GM21423 (cell line): Measurements from ENCODE around the gene TBC1D14.

Experiments used
- ATAC-seq: cut with Tn5 transposase; IDR thresholded peaks from one replicate; pipeline ENCODE4 v1.9.1; 2021; ENCODE audit warnings: mild to moderate bottlenecking, moderate library complexity; ENCODE audit not compliant: unreplicated experiment

Gene TBC1D14

GRCh38 chr4:7037425-7037824 lies 127.8 kb downstream of the TBC1D14 start:
- no peak for ATAC-seq

DNA sequence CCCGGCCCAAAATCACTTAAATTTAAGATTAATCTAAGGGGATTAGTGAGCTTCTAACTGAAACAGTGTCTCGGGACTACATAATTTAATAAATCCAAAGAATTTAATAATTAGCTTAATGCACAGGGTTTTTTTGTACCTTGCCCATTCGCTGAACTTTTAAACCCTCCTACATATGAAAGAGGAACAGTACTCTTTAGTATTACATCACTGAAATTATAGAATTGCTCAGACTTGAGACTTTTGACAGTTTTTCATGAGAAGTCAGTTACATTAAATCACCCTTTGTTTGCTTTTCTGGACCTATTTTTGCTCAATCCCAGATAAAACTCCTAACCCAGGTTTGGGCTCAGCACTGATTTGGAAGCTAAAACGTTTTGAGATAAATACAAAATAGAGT lies 131.1 kb downstream of the TBC1D14 start:
- no peak for ATAC-seq

DNA sequence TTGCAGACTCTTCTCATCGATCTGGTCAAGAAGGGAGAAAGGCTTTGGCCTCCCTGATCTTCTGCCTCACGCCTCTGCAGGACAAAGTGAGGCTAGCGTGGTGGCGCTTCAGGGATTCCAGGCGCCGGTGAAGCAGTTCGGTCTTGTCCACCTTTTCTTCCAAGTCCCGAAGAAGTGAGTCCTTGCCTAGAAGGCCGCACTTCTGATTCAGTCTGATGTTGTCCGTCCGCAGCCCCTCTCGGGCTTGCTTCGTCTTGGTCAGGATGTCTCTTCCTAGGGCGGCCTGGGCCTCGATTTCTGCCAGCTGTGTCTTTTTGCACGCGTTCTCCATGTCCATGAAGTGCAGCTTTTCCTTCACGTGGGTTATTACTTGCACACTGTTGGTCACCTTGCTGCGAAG lies 131.6 kb downstream of the TBC1D14 start:
- ATAC-seq: no peak

DNA sequence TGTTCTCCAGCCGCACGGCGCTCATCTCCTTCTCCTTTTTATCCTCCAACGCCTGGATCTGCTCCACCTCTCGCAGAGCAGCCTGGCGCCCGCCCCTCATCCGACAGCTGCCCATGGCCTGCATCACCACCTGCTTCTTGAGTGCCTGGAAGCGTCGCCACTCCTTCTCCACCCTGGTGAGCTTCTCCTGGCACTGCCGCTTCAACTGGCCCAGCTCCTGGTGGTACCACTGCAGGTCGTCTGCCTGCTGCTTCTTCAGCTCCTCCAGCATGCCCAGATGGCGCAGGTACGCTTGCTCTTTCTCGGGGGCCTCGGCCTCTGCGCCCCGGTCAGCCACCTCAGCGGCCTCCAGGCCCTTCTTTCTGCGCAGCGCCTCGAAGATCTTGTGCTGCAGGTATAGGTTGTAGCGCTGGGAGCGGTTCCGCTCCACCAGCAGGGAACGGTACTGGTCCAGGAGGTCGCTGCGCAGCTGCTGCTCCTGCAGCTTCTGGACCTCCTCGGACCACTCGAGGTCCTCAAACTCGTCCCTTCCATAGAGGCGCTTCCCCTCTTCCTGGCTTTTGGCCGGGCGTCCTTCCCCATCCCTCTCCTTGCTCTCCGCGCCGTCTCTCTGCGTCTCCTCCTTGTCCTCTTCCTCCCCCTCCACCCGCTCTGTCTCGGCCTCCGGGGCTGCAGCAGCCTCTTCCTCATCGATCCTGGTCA lies 132.3 kb downstream of the TBC1D14 start:
- ATAC-seq: no peak

- peak; percentile 83 for ATAC-seq
These were observed 133.1 kb downstream of the TBC1D14 start for GRCh38 chr4:7042503-7043283.

GRCh38 chr4:7043284-7044136 lies 133.9 kb downstream of the TBC1D14 start, which contains the start of gene TADA2B:
TSS of gene TADA2B (plus strand) at chr4:7043372. CDS start at chr4:7043580, 208 bp downstream.
- ATAC-seq: peak; percentile 16

DNA sequence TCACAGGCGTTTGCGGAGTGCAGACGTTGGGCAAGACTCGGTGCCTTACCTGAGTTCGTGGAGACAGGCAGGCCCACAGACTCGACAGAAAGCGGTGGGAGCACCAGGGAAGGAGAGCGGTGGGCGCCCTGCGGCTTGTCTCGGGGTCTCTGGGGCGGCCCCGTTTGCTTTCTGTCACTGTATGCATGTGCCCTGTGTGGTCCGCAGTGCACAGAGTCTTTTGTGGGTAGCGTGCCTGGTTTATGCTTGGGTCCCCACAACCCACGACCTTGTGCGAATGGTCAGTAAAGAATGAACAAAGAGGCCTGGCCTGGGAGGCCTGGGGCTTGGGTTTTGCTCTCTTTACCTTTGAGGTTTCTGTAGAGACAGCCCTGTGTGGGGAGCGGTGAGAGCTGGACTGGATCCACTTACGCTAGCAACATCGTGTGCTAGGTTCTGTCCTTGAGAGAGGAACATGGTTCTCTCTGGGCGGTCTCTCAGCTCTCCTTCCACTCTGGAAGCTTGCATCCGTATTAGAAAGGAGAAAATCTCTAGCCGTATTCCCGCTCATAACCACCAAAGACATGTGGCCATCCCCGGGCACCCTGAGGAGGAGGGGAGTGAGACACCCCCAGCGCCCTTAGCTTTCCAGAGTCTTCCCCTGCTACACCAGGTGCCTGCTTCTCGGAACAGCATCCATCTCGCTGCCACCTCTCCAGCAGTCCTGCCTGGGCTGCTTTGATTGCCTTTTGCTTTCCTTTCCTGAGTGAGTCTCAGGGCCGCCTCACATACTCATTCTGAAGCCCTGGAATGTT lies 134.7 kb downstream of the TBC1D14 start:
- ATAC-seq: no peak

GRCh38 chr4:7045553-7045952 lies 135.9 kb downstream of the TBC1D14 start:
- ATAC-seq: no peak

GRCh38 chr4:7045961-7046921 lies 136.6 kb downstream of the TBC1D14 start:
- ATAC-seq: no peak

DNA sequence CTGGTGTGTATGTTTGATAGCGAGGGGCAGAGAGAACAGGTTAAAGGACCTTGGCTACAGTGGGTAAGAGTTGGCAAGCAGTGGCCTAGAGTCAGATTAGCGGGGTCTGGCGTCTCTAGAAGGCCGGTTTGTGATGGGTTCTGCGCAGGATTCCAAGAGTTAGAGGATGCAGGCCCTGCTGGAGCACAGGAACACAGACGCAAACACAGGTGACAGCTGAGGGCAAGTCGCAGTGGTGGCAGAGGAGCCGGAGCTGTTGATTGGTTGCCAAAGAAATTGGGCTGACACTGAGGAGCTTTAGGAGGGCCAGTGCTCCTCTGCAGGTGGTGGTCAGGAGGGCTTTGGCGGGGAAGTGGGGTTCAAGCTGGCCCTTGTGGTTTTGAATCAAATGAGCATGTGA lies 137.3 kb downstream of the TBC1D14 start:
- no peak for ATAC-seq

DNA sequence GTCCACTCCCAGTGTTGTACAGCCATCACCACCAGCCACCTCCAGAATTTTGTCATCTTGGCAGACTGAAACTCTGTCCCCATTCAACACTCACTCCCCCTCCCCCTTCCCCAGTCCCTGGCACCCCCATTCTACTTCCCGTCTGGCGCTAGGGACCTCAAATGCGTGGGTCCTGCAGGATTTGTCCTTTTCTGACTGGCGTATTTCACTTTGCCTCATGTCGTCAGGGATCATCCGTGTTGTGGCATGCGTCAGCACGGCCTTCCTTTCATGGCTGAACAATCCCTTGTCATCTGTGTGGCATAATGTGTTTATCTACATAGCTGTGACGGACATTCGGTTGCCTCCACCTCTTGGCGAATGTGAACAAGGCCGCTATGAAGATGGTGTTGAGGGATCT lies 139.0 kb downstream of the TBC1D14 start:
- ATAC-seq: no peak

- ATAC-seq: no peak
These were observed 139.7 kb downstream of the TBC1D14 start for GRCh38 chr4:7049295-7049694.

GRCh38 chr4:7049739-7050138 lies 140.1 kb downstream of the TBC1D14 start:
- no peak for ATAC-seq

GRCh38 chr4:7050481-7051143 lies 141.0 kb downstream of the TBC1D14 start:
- ATAC-seq: no peak

DNA sequence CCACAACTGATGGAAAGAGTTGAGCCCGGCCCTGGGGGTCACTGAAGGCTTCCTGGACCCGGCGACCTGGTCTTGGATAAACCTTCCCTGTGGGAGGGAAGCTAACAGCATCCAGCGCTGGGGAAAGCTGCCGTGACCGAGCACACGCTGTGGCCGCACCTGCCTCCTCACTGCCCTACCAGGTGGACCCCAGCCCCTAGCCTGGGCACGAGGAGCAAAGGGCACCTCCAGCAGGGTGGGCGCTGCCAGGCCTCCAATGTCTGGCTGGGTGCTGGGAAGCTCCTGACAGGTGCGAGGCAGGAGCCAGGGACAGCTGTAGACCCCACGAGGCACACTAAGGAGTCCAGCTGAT lies 141.5 kb downstream of the TBC1D14 start:
- ATAC-seq: no peak

DNA sequence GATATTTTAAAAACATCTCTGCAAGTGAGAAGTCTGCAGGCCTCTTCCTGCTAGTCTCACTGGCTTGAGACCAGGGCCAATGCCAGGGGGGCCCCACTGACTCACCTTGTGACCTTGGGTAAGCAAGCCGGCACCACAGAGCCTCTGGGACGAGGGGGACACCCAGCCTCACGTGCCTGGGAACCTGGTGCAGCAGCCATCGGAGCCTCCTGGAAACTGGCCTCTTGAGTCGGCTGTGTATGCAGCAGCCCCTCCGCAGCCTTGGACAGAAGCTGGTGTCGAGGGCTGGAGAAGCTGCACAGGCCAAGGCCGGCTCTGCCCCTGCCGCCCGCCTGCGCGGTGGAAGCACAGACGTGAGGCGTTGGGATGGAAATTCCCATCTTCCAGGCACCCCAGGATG lies 142.3 kb downstream of the TBC1D14 start:
- no peak for ATAC-seq

DNA sequence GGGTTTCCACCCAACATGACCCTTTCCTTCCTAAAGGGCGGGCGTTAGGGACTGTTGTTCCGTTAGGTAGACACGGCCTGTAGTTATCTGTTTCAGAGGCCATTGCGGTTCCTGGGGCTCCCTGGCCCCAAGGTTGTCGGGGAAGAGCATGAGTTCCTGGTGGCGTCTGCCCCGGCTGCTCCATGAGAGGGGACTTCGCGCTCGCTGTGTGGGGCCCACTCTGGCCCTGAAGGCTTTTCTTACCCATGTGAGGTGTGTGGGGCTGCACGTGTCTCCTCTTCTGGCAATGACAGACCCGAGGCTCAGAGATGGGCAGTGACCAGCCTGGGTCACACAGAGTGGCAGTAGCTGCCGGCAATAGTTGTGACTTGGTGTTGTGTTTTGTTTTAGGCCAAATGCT lies 142.7 kb downstream of the TBC1D14 start:
- no peak for ATAC-seq

GRCh38 chr4:7052923-7053715 lies 143.5 kb downstream of the TBC1D14 start:
- ATAC-seq: no peak
